IMR-90 (cell line): ENCODE measurements around the gene WIPF1. TPM values are rescaled to one million over a fixed set of nuclear protein-coding genes. Genes with fewer than 3 reads are reported as not detected.
A peak's percentile ranks its signal among the peaks of the same experiment; 100 is the strongest.

ENCODE experiments used
- ATAC-seq: fragments of 200-7000 bp; cut with Tn5 transposase; 2 replicates; pipeline ENCODE4 v1.9.1; 2020; ENCODE audit warnings: low read depth, mild to moderate bottlenecking, moderate library complexity
- BruUV-seq: library from RNA; stranded (reverse); fragments of 400-500 nt; replicated peaks from 2 replicates; lab custom pipeline; 2021; lab: Mats Ljungman, UMichigan
- CTCF ChIA-PET: fragments of 300-600 bp; formaldehyde crosslinking; extraction: SDS; loops from one replicate; lab custom pipeline; 2021; ENCODE audit warnings: antibody characterized with exemption; lab: Yijun Ruan, JAX
- POLR2A ChIA-PET: fragments of 300-600 bp; sonication (Branson Sonifier 250); formaldehyde crosslinking; loops from one replicate; lab custom pipeline; 2022; ENCODE audit warnings: antibody characterized with exemption; ENCODE audit not compliant: unreplicated experiment; lab: Charles Lee
- DNase-seq: peaks from one replicate; pipeline ENCODE4 v3.0.0; 2013
- H2AFZ ChIP-seq: replicated peaks from 2 replicates; pipeline ENCODE3; 2013; ENCODE audit warnings: low read length, mild to moderate bottlenecking; ENCODE audit not compliant: poor library complexity
- H2AK5ac ChIP-seq: 2 replicates; pipeline ENCODE4 v1.6.1; 2013; ENCODE audit warnings: low read depth, low read length, inconsistent platforms
- H2AK9ac ChIP-seq: replicated peaks from 2 replicates; pipeline ENCODE3; 2013; ENCODE audit warnings: mild to moderate bottlenecking, low read depth, low read length, moderate library complexity; ENCODE audit not compliant: poor library complexity
- H2BK120ac ChIP-seq: 2 replicates; pipeline ENCODE4 v1.6.1; 2013; ENCODE audit warnings: low read depth, low read length, inconsistent platforms
- H2BK15ac ChIP-seq: 3 replicates; pipeline ENCODE4 v1.6.1; 2013; ENCODE audit warnings: low read depth, low read length, inconsistent platforms
- H2BK20ac ChIP-seq: 2 replicates; pipeline ENCODE4 v1.6.1; 2013; ENCODE audit warnings: low read depth, mild to moderate bottlenecking, inconsistent platforms, low read length, moderate library complexity
- H2BK5ac ChIP-seq: 2 replicates; pipeline ENCODE4 v1.6.1; 2013; ENCODE audit warnings: mild to moderate bottlenecking, low read depth, low read length, inconsistent platforms; ENCODE audit not compliant: poor library complexity, severe bottlenecking
- H3K14ac ChIP-seq: replicated peaks from 2 replicates; pipeline ENCODE4 v1.6.1; 2013; ENCODE audit warnings: low read depth, low read length, inconsistent platforms
- H3K18ac ChIP-seq: 2 replicates; pipeline ENCODE4 v1.6.1; 2013; ENCODE audit warnings: low read depth, low read length, control low read depth
- H3K23ac ChIP-seq: 2 replicates; pipeline ENCODE4 v1.6.1; 2013; ENCODE audit warnings: low read depth, low read length, inconsistent platforms
- H3K27ac ChIP-seq: 2 replicates; pipeline ENCODE4 v1.5.1; 2013; ENCODE audit warnings: mild to moderate bottlenecking, control low read depth, low read length; ENCODE audit not compliant: insufficient read depth
- H3K27me3 ChIP-seq: 2 replicates; pipeline ENCODE4 v1.6.1; 2013; ENCODE audit warnings: low read length; ENCODE audit not compliant: control insufficient read depth, insufficient read depth
- H3K36me3 ChIP-seq: 2 replicates; pipeline ENCODE4 v1.6.1; 2013; ENCODE audit warnings: low read length, mixed read lengths; ENCODE audit not compliant: control insufficient read depth, insufficient read depth
- H3K4ac ChIP-seq: 2 replicates; pipeline ENCODE4 v1.6.1; 2013; ENCODE audit warnings: low read depth, low read length, inconsistent platforms
- H3K4me1 ChIP-seq: 2 replicates; pipeline ENCODE4 v1.6.1; 2013; ENCODE audit warnings: low read length, mixed read lengths; ENCODE audit not compliant: control insufficient read depth, insufficient read depth
- H3K4me2 ChIP-seq: 2 replicates; pipeline ENCODE4 v1.6.1; 2013; ENCODE audit warnings: low read depth, mild to moderate bottlenecking, control low read depth, low read length, moderate library complexity
- H3K4me3 ChIP-seq: 2 replicates; pipeline ENCODE4 v1.5.1; 2013; ENCODE audit warnings: low read depth, mild to moderate bottlenecking, control low read depth, low read length, moderate library complexity; ENCODE audit not compliant: insufficient read depth
- H3K56ac ChIP-seq: 2 replicates; pipeline ENCODE4 v1.6.1; 2013; ENCODE audit warnings: low read length, inconsistent platforms; ENCODE audit not compliant: insufficient read depth; ENCODE audit errors: extremely low read depth
- H3K79me1 ChIP-seq, 2 experiments: 2 replicates each; pipeline ENCODE4 v1.6.1; 2013; ENCODE audit warnings: low read length in 2 of 2, inconsistent platforms in 1 of 2, low read depth in 1 of 2
- H3K9ac ChIP-seq: 2 replicates; pipeline ENCODE4 v1.6.1; 2013; ENCODE audit warnings: low read depth, low read length, control low read depth
- H3K9me1 ChIP-seq: 2 replicates; pipeline ENCODE4 v1.6.1; 2013; ENCODE audit warnings: low read length, inconsistent platforms; ENCODE audit not compliant: insufficient read depth
- H3K9me3 ChIP-seq: 2 replicates; pipeline ENCODE4 v1.6.1; 2013; ENCODE audit warnings: low read length; ENCODE audit not compliant: control insufficient read depth, insufficient read depth
- H4K20me1 ChIP-seq: 2 replicates; pipeline ENCODE4 v1.6.1; 2013; ENCODE audit warnings: low read length, inconsistent platforms; ENCODE audit not compliant: insufficient read depth
- H4K5ac ChIP-seq: 2 replicates; pipeline ENCODE4 v1.6.1; 2013; ENCODE audit warnings: mild to moderate bottlenecking, low read depth, low read length, control low read depth
- H4K8ac ChIP-seq, 2 experiments: 2 replicates each; pipeline ENCODE4 v1.6.1; 2013; ENCODE audit warnings: low read depth in 2 of 2, low read length in 2 of 2, control low read depth in 1 of 2, inconsistent platforms in 1 of 2
- H4K91ac ChIP-seq: 2 replicates; pipeline ENCODE4 v1.6.1; 2013; ENCODE audit warnings: low read depth, low read length, inconsistent platforms; ENCODE audit not compliant: insufficient read depth
- BHLHE40 ChIP-seq: fragments of 150-350 bp; IDR thresholded peaks from 2 replicates; pipeline ENCODE4 v1.6.1; 2016; ENCODE audit warnings: mild to moderate bottlenecking, low read depth, low read length
- FOS ChIP-seq: fragments of 150-350 bp; IDR thresholded peaks from 2 replicates; pipeline ENCODE4 v1.6.1; 2016; ENCODE audit warnings: low read depth, low read length
- RFX5 ChIP-seq: IDR thresholded peaks from 2 replicates; pipeline ENCODE4 v1.8.0; 2012; ENCODE audit warnings: low read depth, mild to moderate bottlenecking, low read length, moderate library complexity
- WGBS, 2 experiments: methylation state at CpG; one replicate each; pipeline versions ENCODE4 v1.1.5 to v1.1.7; 2013; ENCODE audit warnings: missing lambda C conversion rate in 2 of 2; ENCODE audit not compliant: insufficient read length in 1 of 2; ENCODE audit errors: extremely low coverage in 2 of 2; 5-methylcytosine and 5-hydroxymethylcytosine counted together
- dilution Hi-C: fragments of 300-500 bp; cut with HindIII; formaldehyde crosslinking; loops from one replicate; pipeline ENCODE4 v1.14.3; 2018; ENCODE audit warnings: low sequenced_read_pairs; ENCODE audit not compliant: unreplicated experiment
- in situ Hi-C: fragments of 300-500 bp; cut with MboI; formaldehyde crosslinking; loops from 3 replicates; pipeline ENCODE4 v1.14.3; 2019; ENCODE audit warnings: low sequenced_read_pairs, inconsistent platforms, mixed read lengths
- intact Hi-C: fragments of 100-400 bp; cut with micrococcal nuclease; formaldehyde crosslinking; loops from 2 replicates; pipeline ENCODE4 v1.10.0; 2022
- polyA plus RNA-seq, 3 experiments: library from polyadenylated mRNA; depleted of rRNA; stranded (reverse); fragments of >200 nt; gene quantifications; 2 replicates each; pipeline ENCODE4 v1.2.3, GENCODE V29; 2012; ENCODE audit warnings: low replicate concordance in 1 of 3
- total RNA-seq: library from RNA; depleted of rRNA; stranded (reverse); fragments of >200 nt; gene quantifications from 2 replicates; pipeline ENCODE4 v1.2.3, GENCODE V29; 2012

Gene WIPF1
- total and polyA plus RNA-seq, 2 of the 4 experiments (the other 2 are of a cell fraction) = 2.7 to 13.5 TPM

GRCh38 chr2:174635776-174636404, 38.3 kb upstream of the WIPF1 start:
- CTCF ChIA-PET = interaction anchor here (0.7 kb wide), 1 partner anchor 66 kb away, joined by 3 read pairs; no protein-coding TSS in a partner anchor
- Histone ChIP-seq H3K4me3 (no peak overlapping the region), H3K9me3 (no peaks in the 10 kb centered on the region), H2AK5ac (no peak overlapping the region), H2AFZ (no peak overlapping the region), H2BK15ac (no peak overlapping the region), H3K4ac (no peak overlapping the region), H3K18ac (no peak overlapping the region), H3K4me1 (peaks cover 14% of the 10 kb centered on the region), H4K5ac (no peak overlapping the region), H2AK9ac (no peak overlapping the region), H3K27ac (no peak overlapping the region), H3K9me1 (peaks cover 8% of the 10 kb centered on the region), H3K36me3 (no peaks in the 10 kb centered on the region), H3K4me2 (no peak overlapping the region), H4K8ac (peak overlapping the region in 1 of 2 experiments; percentile 9; a peak in 1 of 4 replicates), H3K23ac (no peak overlapping the region), H4K91ac (no peak overlapping the region), H4K20me1 (no peaks in the 10 kb centered on the region), H3K56ac (no peak overlapping the region), H3K79me1 (peaks cover 4 to 18% of the 10 kb centered on the region in 2 experiments; a peak in 3 of 4 replicates), H2BK5ac (no peak overlapping the region), H3K14ac (no peak overlapping the region), H3K27me3 (no peaks in the 10 kb centered on the region), H2BK120ac (no peak overlapping the region), H2BK20ac (no peak overlapping the region), H3K9ac (no peak overlapping the region)
- WGBS, 2 experiments = no CpG with 5 or more reads among the region's 3 CpGs
- peak; percentile 52; the same call in 1 of the 2 replicates for ATAC-seq
- POLR2A ChIA-PET = no interaction called here
- peak; percentile 75 for DNase-seq
- intact Hi-C loops (no loop called here), dilution Hi-C loops (no loop called here), in situ Hi-C loops (no loop called here)
- TF ChIP-seq BHLHE40 = no peak
- TF ChIP-seq FOS = no peak
- no peak for TF ChIP-seq RFX5
- no TSS peak for BruUV-seq
